HAP-1 (cell line): ENCODE measurements around the gene CPM.

Experiments
- DNase-seq, 2 experiments: peaks; one replicate each; pipeline ENCODE4 v3.0.0-alpha.2; 2016 to 2020; ENCODE audit warnings: low spot score in 2 of 2
- H3K27me3 ChIP-seq: fragments of 250-450 bp; sonication (Bioruptor Pico); 2 replicates; pipeline ENCODE4 v1.5.1; 2020; ENCODE audit warnings: low read depth, mild to moderate bottlenecking, moderate library complexity
- H3K36me3 ChIP-seq: fragments of 250-450 bp; sonication (Bioruptor Pico); replicated peaks from 2 replicates; pipeline ENCODE4 v1.5.1; 2020; ENCODE audit warnings: mild to moderate bottlenecking
- H3K4me1 ChIP-seq: fragments of 250-450 bp; sonication (Bioruptor Pico); 2 replicates; pipeline ENCODE4 v1.5.1; 2020; ENCODE audit warnings: mild to moderate bottlenecking
- H3K4me3 ChIP-seq: fragments of 250-450 bp; sonication (Bioruptor Pico); 2 replicates; pipeline ENCODE4 v1.5.1; 2020; ENCODE audit warnings: mild to moderate bottlenecking, moderate library complexity
- H3K9me3 ChIP-seq: fragments of 250-450 bp; sonication (Bioruptor Pico); 2 replicates; pipeline ENCODE4 v1.5.1; 2020; ENCODE audit warnings: mild to moderate bottlenecking, moderate library complexity
- in situ Hi-C: fragments of 300-500 bp; cut with MboI; formaldehyde crosslinking; loops from 3 replicates; pipeline ENCODE4 v1.14.3; 2020; ENCODE audit warnings: low sequenced_read_pairs, inconsistent platforms, mixed read lengths

CPM gene

DNA sequence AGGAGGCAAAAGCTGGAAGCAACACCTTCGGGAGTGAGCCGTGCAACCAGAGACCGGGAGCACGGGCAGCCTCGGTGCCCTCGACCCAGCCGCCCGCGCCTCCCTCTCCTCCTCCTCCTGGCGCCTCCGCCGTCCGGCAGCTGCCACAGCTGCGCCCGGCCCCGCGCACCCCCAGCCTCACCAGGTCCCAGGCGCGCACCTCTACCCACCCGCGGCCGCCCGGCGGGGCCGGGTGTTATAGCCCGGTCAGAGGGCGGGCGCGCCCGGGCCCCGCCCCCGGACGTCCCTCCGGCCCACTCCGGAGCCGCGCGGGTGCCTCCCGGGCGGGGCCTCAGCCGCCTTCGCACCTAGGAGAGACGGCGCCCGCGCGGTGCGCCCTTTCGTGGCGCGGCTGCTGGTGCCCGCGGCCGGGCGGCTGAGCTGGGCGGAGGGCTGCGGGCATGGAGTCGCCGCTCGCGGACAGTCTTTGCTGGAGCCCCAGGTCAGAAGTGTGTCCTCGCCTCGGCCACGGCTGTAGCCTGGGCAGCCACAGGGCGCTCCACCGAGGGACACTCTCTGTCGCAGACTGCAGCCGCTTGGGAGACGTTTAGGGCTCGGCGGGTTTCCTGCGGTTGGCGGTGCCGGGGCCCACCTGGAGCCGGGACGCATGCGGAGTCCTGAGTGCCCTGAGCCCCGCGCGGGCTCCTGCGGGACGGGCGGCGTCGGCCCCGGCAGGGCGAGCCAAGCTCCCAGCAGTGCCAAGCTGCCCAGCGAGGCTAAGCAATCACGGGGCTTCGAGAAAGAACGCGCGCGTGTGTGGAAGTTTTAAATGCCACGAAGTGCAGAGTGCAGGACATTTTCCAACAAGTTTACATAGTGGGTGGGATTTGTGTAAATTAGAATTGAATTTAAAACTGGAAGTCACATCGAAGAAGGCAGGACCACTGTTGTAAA lies at the start of gene CPM:
Gene CPM (minus strand): TSS at position 211 of the 933 bp plus-strand sequence. CDS start 334 bp downstream, outside the sequence.
- no peaks in the 10 kb centered on the region for H3K36me3 ChIP-seq
- H3K27me3 ChIP-seq: no peaks in the 10 kb centered on the region
- H3K9me3 ChIP-seq: no peaks in the 10 kb centered on the region
- in situ Hi-C loops: no loop called here
- H3K4me3 ChIP-seq: peak within 1 kb of the TSS; percentile 38
- peak; percentile 27 to 77 for DNase-seq
- H3K4me1 ChIP-seq: peaks cover 7% of the 10 kb centered on the region

DNA sequence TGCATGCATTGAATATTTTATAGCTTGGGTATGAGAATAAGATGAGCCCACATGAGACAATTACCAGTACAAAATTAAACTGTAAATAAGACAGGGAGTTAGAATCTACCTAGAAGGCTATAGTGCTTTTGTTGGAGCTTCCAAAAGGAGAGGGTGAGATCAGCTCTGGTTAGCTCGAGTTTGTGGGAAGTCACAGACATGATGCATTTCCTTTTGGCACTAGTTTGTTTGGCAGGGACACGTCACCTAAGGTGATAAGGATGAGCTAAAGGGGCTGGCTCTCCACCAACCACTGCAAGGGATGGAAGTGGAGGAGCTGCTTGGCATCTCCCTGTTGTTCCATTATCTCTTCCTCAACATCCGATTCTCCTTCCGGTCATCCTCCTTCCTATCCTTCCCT lies 48.5 kb upstream of the CPM start:
- H3K36me3 ChIP-seq: no peaks in the 10 kb centered on the region
- DNase-seq: no peak
- in situ Hi-C loops: no loop called here
- no peaks in the 10 kb centered on the region for H3K27me3 ChIP-seq
- H3K4me1 ChIP-seq: peaks cover 5% of the 10 kb centered on the region; the same call in 1 of the 2 replicates
- H3K9me3 ChIP-seq: peaks cover 7% of the 10 kb centered on the region; the same call in 1 of the 2 replicates
- no peak overlapping the region for H3K4me3 ChIP-seq

DNA sequence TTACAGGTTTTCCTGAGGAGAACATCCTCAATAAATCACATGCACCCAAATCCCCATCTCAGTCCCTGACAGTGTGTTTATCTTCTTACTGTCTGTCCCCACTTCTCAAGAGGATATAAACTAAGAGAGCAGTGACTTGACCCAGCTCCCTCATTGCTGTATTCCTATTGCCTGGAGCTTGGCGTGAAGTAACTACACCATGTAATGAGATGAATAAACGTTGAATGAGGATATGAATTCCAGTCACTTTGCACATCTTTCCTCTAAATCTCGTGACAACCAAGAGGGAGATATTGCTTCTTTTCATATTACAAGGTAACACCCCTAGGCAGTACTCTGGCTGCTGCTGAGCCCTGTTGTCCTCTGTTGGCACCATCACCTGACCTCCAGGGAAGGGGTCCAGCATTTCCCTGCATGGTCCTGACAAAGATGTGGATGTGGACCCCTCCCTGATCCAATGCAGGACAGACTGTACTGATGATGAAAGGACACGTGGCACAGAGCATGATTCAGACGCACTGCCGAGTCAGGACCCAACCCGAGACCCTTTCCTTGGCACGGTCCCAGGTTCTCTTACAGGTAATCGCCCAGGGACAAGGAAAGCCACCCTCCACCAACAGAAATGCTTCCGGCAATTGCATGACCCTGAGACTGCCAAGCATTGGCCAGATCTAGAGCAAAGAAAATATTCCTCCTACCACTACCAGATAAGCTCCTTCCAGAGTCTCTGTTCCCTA lies 47.7 kb upstream of the CPM start:
- Histone ChIP-seq H3K36me3 (no peaks in the 10 kb centered on the region), H3K4me1 (peaks cover 5% of the 10 kb centered on the region; the same call in 1 of the 2 replicates), H3K27me3 (no peaks in the 10 kb centered on the region), H3K4me3 (no peak overlapping the region), H3K9me3 (peaks cover 7% of the 10 kb centered on the region; the same call in 1 of the 2 replicates)
- no peak for DNase-seq
- in situ Hi-C loops: no loop called here

DNA sequence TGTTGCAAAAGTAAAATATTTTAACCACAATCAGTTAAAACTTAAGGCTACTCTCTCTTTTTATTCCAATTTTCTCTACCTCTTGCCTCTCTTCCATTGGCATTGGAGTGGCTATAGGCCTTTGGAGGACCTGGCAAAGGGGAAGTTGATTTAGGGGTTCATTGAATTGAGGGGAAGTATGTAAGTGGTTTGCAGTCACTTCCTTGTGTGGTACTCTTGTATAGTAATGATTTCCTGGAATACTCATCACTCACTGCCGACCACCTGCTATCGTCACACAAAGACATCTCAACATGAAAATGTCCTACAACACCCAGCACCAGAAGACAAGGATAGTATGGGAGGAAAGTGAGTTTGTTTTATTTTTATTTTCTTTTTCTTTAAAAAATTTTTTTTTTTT lies 45.7 kb upstream of the CPM start:
- in situ Hi-C loops: no loop called here
- no peaks in the 10 kb centered on the region for H3K4me1 ChIP-seq
- DNase-seq: no peak

DNA sequence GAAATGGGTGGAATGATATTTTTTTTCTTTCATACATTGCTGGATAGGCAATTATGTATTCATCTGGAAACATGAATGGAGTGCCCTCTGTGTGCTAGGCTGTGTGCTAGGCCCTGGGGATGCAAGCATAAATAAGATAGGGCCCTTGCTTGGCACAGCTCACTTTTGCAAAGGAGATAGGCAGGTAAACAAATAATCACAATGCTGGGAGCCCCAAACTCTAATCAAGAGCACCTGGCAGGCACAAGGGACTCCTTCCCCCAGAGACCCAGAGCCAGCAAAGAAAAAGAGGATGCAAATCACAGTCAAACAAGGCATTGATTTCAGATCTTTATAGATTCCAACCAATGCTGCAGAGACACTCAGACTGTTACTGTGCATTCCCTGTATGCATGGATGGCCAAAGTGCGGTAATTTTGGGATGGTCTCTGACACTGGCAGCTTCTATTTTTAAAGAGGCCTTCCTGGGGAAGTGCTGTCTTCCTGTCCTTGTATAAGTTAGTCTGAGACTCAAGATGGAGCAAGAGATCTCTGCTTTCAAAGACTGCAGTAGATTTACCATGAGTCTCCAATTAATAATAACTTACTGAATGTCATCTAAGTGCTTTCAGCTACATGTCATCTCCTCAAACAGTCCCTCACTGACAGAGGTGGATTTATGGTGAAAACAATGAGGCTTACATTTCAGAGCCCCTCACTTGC lies 45.1 kb upstream of the CPM start:
- no peaks in the 10 kb centered on the region for H3K27me3 ChIP-seq
- H3K4me3 ChIP-seq: no peak overlapping the region
- in situ Hi-C loops: no loop called here
- H3K36me3 ChIP-seq: no peaks in the 10 kb centered on the region
- H3K9me3 ChIP-seq: peaks cover 4% of the 10 kb centered on the region; the same call in 1 of the 2 replicates
- peak in 1 of 2 experiments; percentile 10 for DNase-seq
- H3K4me1 ChIP-seq: no peaks in the 10 kb centered on the region

More for the DNA sequence above, 45.7 kb upstream of the CPM start:
- Histone ChIP-seq H3K27me3 (no peaks in the 10 kb centered on the region), H3K9me3 (peaks cover 7% of the 10 kb centered on the region; the same call in 1 of the 2 replicates), H3K4me3 (no peak overlapping the region), H3K36me3 (no peaks in the 10 kb centered on the region)

DNA sequence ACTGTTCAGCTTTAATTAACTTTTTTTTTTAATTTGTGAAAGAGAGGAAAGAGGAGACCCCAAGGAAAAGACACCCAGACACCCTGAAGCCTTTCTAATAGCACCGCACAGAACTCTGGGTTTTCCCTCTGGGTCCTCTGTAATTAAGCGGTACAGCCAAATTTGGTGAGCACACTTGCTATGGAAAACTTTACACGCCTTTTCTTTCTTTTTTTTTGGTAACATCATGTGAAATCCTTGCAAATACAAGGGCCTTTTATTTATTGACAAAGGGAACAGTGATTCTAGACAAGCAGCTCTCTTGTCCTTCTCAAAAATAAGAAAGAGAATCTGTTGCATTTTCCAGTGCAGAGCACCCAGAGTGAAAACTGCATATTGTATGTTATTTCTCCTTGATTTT lies 44.4 kb upstream of the CPM start:
- DNase-seq: no peak
- in situ Hi-C loops: no loop called here
- Histone ChIP-seq H3K36me3 (no peaks in the 10 kb centered on the region), H3K9me3 (no peaks in the 10 kb centered on the region; the same call in 1 of the 2 replicates), H3K27me3 (no peaks in the 10 kb centered on the region), H3K4me3 (no peak overlapping the region), H3K4me1 (no peaks in the 10 kb centered on the region)

DNA sequence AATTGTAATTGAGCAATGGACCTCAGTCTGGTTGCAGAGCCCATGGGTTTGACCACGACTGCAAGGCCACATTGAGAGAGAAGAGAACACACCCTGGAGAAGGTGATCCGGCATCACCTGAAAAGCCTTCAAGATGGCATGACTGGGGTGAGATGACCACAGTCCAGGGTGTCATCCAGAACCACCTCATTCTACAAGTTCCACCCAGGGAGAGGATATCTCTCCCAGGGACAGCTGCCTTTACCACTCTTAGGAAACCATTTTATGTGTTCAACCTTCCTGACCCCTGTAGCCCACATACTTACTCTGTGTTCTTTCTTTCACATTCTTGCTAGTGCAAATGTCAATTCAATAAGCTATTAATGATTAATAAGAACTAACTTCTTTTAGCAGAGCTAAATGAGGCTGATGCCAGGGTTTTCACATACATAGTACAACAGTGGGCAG lies 43.4 kb upstream of the CPM start:
- in situ Hi-C loops: no loop called here
- H3K4me1 ChIP-seq: no peaks in the 10 kb centered on the region
- H3K9me3 ChIP-seq: no peaks in the 10 kb centered on the region
- no peak overlapping the region for H3K4me3 ChIP-seq
- no peaks in the 10 kb centered on the region for H3K27me3 ChIP-seq
- no peaks in the 10 kb centered on the region for H3K36me3 ChIP-seq
- no peak for DNase-seq

DNA sequence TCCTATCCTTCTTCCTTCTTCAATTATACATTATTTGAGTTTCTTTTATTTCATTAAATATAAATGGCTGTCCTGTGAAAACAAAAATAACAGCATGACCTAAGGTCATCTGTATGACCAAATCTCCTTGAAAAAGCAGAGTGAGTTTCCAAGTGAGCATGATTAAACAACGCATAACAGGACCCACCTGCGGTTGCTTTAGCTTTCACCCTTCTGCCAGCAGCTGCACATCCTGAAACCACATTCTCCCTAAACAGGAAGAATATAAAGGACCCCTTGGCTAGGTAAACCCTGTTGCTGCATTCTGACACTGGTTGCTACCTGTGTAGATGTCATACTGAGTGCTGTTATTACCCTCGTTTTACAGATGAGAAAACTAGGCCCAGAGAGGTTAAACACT lies 42.8 kb upstream of the CPM start:
- Histone ChIP-seq H3K4me1 (no peaks in the 10 kb centered on the region), H3K27me3 (no peaks in the 10 kb centered on the region), H3K9me3 (no peaks in the 10 kb centered on the region), H3K4me3 (no peak overlapping the region), H3K36me3 (no peaks in the 10 kb centered on the region)
- in situ Hi-C loops: no loop called here
- DNase-seq: no peak

DNA sequence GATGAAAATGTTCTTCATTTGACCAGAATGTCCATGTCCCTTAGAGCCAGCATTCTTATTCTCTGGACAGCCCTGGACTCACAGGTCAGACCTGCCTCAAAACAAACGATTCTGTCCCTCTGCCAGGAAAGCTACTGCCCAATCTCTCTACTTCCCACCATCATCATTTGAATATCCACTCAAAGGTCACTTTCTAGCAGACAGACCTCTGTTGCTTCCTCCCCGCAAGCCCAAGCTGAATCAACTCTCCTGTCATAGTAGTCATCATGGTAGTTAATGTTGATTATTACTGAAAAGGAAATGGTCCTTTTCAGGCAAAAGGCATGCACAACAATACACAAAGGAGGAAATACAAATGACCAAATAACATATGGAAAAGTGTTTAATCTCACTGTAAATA lies 39.6 kb upstream of the CPM start:
- H3K4me3 ChIP-seq: no peak overlapping the region
- no peaks in the 10 kb centered on the region for H3K27me3 ChIP-seq
- H3K4me1 ChIP-seq: no peaks in the 10 kb centered on the region
- H3K36me3 ChIP-seq: no peaks in the 10 kb centered on the region
- no peaks in the 10 kb centered on the region for H3K9me3 ChIP-seq
- DNase-seq: no peak
- in situ Hi-C loops: no loop called here

DNA sequence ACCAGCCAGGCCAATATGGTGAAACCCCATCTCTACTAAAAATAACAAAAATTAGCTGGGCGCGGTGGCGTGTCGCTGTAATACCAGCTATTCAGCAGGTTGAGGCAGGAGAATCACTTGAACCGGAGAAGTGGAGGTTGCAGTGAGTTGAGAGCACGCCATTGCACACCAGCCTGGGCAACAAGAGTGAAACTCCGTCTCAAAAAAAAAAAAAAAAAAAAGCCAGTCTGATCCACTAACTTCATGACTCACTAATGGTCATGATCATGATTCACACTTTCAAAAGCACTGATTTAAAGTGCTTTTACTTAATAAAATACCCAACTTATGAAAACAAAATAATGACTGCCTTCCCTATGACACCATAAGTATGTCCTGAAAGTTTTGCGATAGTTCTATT lies 38.4 kb upstream of the CPM start:
- in situ Hi-C loops: no loop called here
- Histone ChIP-seq H3K4me3 (no peak overlapping the region), H3K27me3 (no peaks in the 10 kb centered on the region), H3K9me3 (no peaks in the 10 kb centered on the region), H3K4me1 (no peaks in the 10 kb centered on the region), H3K36me3 (no peaks in the 10 kb centered on the region)
- DNase-seq: no peak

DNA sequence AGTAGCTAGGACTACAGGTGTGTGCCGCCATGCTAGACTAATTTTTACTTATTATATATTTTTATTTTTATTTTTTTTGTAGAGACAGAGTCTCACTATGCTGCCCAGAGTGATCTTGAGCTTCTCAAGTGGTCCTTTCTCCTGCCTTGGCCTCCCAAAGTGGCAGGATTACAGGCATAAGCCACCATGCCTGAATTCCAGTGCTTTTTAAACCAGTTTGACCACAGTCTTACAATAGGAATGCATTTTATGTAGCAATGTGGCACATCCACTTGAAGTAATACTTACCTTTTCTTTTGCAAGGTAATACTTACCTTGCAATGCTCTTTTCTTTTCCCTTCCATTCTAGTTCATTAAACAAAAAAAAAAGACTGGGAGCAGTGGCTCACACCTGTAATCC lies 38.0 kb upstream of the CPM start:
- in situ Hi-C loops: no loop called here
- H3K4me3 ChIP-seq: no peak overlapping the region
- no peaks in the 10 kb centered on the region for H3K27me3 ChIP-seq
- no peak for DNase-seq
- H3K4me1 ChIP-seq: no peaks in the 10 kb centered on the region
- no peaks in the 10 kb centered on the region for H3K36me3 ChIP-seq
- H3K9me3 ChIP-seq: no peaks in the 10 kb centered on the region

DNA sequence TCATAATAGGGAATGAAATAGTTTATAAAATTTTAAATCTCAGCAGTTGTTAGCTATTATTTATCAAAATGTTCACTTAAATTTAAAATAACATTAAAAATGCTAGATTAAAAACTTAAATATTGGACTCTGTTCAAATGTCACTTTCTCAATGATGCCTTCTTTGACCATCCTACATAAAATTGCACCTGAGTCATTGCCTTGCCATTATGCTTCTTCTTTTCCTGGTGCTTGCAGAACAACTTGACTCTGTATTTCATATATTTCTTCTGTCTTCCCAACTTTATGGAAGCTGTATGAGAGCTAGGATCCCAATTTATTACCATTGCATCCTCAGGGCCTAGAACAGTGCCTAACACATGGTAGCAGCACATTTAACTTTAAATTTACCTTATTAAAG lies 37.3 kb upstream of the CPM start:
- no peaks in the 10 kb centered on the region for H3K4me1 ChIP-seq
- peaks cover under 1% of the 10 kb centered on the region; the same call in 1 of the 2 replicates for H3K9me3 ChIP-seq
- no peak for DNase-seq
- in situ Hi-C loops: no loop called here
- H3K27me3 ChIP-seq: no peaks in the 10 kb centered on the region
- H3K4me3 ChIP-seq: no peak overlapping the region
- no peaks in the 10 kb centered on the region for H3K36me3 ChIP-seq

DNA sequence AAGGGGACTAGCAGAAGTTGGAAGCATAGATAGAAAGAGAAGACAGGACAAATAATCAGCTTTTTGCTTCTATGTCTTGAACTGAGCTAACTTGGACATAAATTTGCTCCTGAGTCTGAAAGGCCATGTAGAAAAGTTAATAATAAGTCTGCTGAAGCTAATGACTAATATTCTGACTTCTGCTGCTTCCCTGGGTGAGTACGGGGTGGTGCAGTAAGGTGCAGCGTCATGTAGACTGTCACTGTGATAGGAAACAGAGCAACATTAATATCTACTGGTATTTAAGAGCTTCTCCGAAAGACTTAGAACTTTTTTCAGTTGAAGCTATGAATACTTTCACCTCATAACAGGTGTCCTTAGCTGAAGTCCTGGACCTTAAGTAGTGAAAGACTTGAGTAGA lies 34.1 kb upstream of the CPM start:
- in situ Hi-C loops: no loop called here
- Histone ChIP-seq H3K4me1 (peaks cover 15% of the 10 kb centered on the region), H3K36me3 (no peaks in the 10 kb centered on the region), H3K4me3 (no peak overlapping the region), H3K27me3 (no peaks in the 10 kb centered on the region), H3K9me3 (peaks cover 16% of the 10 kb centered on the region)
- DNase-seq: no peak
